Thyroid gland (tissue), 4 donors: ENCODE data around the gene MORN5.

Experiments
- POLR2A ChIP-seq, 2 donors: fragments of 450-650 bp; IDR thresholded peaks; one replicate each; pipeline ENCODE4 v1.6.1; 2017; ENCODE audit warnings: antibody characterized with exemption in 2 of 2, mild to moderate bottlenecking in 2 of 2, moderate library complexity in 1 of 2
- TF ChIP-seq, protein P1 (sequence below), 6 experiments: fragments of 200-600 bp in 3 of 6; fragments of 450-650 bp in 3 of 6; sonication (generic) in 3 of 6; IDR thresholded peaks; one replicate each; pipeline ENCODE4 v1.5.1; 2016 to 2019; ENCODE audit warnings: antibody characterized with exemption in 6 of 6, mild to moderate bottlenecking in 2 of 6, inconsistent platforms in 1 of 6, moderate library complexity in 1 of 6

DNA sequence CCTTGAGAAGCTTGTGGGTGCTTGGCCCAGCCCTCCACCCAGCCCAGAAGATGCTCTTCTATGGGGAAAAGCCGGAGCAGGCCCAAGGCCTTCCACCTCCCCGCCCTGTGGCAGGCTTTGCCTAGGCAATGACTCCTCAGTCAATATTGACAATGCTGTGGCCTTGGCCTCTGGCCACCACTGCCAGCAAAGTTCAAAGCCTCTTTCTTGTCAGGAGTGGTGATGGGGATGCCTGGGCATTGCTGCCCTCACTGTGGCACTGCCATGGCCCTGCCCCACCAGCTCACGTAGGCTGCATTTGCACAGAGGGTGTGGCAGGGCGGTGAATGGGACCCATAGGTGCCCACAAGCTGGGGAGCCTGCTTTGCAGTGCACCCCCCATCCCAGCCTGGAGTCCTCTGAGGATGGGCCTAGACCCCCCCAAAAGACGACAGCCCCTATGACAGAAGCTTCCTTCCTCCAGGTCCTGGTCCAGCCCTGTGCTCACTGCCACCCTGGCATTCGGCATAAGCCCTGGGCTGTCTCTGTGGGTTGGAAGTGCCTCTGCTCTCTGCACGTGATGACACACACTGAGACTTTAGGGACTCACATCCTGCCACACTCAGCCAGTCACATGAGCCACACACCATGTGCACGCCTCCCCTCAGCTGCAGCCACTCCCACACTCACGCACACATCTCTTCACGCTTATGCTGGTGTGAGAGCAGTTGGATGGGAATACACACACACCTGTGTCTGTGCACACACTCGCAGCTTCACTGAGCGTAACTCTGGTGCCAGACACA lies 31.1 kb downstream of the MORN5 start:
- TF ChIP-seq, protein P1, sequence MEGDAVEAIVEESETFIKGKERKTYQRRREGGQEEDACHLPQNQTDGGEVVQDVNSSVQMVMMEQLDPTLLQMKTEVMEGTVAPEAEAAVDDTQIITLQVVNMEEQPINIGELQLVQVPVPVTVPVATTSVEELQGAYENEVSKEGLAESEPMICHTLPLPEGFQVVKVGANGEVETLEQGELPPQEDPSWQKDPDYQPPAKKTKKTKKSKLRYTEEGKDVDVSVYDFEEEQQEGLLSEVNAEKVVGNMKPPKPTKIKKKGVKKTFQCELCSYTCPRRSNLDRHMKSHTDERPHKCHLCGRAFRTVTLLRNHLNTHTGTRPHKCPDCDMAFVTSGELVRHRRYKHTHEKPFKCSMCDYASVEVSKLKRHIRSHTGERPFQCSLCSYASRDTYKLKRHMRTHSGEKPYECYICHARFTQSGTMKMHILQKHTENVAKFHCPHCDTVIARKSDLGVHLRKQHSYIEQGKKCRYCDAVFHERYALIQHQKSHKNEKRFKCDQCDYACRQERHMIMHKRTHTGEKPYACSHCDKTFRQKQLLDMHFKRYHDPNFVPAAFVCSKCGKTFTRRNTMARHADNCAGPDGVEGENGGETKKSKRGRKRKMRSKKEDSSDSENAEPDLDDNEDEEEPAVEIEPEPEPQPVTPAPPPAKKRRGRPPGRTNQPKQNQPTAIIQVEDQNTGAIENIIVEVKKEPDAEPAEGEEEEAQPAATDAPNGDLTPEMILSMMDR (IDR thresholded peaks at IDR 0.05): no peak
- no peak for TF ChIP-seq POLR2A (IDR thresholded peaks at IDR 0.05)
